NCI-H1417 (cell line): Measurements from ENCODE around the gene TLCD1.

Experiments
- DNase-seq, 3 experiments: peaks; one replicate each; lab custom pipeline; 2025; lab: John Stamatoyannopoulos, UW

TLCD1 gene

DNA sequence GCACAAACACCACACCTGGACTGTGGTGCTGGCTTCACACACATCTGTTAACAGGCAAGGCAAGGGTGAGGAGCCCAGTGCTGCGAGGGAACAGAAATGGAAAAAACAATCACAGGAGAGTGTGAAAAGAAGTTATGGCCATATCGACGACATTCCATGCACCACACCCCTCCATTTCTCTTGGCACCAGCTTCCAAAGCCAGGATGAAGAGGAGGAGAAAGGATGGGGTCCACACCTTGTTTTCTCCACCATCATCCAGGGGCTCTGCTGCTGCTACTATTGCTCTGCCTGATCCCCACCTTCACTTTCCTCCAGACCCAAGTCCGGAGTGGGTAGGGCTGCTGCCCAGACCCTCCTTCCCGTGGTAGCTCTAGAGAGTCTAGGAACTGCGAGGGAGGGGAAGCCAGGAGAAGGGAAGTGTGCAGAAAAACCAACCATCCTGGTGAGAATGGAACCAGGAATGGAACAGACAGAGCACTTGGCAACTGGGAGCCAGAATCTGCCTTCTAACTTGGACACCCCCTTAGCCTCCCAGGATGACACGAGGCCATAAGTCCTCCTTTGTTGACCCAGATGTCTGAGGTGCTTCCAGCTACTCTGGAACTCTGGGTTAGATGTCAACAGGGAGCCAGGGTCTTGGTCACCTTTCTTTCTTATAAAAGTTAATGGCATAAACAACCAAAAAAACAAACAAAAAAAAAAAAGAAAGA lies 13.2 kb downstream of the TLCD1 start:
- DNase-seq = no peak

DNA sequence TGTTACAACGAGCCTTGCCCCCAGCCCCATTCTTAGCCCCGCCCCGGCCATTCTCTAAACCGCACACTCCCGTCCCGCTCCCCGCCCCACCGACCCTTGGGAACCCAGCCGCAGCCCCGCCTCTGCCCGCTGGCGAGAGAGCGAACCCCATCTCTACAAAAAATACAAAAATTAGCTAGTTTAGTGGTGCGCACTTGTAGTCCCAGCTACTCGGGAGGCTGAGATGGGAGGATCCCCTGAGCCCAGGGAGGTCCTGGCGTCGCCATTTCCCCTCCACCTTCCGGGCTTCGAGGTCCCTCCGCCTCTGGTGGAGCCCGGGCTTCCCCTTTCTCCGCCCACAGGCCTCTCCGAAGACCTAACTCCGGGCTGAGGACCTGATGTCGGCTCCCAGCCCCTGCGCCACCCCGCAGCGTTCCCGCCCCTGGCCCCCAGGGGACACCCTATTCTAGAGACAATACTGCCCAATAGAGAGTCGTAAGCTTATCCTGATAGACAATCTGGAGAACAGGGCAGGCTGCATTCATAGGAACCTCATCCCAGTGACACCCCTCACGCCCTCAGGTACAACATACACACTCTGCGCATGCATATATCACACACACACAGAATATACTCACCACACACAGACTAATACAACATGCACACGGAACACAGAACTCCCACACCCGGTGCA lies 13.9 kb downstream of the TLCD1 start:
- no peak for DNase-seq

DNA sequence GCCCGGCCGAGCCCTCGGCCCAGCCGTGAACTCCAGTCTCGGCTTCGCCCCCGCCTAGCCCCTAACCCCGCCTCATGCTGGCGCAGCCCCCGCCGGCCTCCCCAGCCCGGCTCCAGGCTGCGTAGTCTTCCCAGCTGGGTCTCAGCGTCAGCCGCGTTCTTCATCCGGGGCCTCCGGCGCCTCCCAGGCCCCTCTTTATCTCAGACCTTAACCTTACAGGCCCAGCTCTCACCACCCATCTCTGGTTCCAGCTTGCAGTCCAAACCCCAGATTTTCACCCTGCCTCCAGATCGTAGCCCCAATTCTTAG lies 14.4 kb downstream of the TLCD1 start, which contains the start of gene PROCA1:
Gene PROCA1 (minus strand): TSS at position 166 of the 309 bp plus-strand sequence. CDS start 228 bp downstream, outside the sequence.
- DNase-seq = no peak

GRCh38 chr17:28710861-28711722 lies 14.9 kb downstream of the TLCD1 start:
- peak; percentile 88 to 96 (median 96) for DNase-seq

DNA sequence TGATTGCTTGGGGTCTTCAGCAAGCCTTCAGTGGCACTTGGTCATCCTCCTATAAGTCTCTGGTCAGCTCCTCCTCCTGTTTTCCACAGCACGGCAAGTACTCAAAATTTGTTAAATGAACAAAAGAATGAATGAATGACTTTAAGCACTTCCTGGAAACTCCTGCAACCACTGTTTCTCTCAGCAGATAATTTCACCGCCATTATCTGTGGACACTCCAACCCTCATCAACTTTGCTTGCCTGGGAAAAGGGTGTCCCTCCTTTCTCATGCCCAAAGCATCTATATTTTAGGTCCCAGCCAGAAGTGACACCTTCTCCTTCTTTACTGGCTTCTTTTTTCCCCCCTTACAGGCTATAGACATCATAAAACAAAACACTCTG lies 18.7 kb downstream of the TLCD1 start:
- DNase-seq = no peak

- no peak for DNase-seq
Measured at GRCh38 chr17:28706471-28707338, 19.3 kb downstream of the TLCD1 start.

- no peak for DNase-seq
Measured at GRCh38 chr17:28705728-28706334, 20.2 kb downstream of the TLCD1 start.

GRCh38 chr17:28705074-28705659 lies 20.9 kb downstream of the TLCD1 start:
- no peak for DNase-seq

DNA sequence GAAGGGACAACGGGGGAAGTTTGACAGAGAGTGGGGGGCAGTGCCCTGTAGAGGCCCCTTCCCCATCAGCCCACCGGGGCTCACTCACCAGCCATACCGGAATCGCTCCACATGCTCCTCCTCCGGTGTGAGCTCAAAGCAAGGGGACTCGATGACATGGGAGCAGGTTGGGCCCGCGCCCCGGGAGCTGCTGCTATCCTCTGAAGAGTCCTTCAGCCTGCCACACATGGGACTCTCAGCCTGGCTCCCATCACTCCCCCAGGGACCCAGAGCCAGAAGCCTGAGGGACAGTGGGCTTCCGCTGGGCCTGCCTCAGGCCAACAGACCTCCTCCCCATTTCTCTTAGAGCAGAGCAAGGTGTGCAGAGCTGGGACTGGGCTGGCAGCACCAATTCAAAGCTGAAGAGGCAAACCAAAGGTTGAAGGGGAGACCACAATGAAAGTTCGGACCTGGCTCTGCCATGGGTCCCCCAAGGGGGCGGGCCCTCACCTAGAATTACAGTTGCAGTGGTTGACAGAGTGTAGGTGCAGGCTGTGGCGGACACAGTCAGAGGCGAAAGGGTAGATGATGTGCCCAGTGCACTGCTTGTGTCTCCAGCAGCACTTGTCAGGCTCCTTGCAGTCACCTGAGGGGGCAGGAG lies 21.7 kb downstream of the TLCD1 start:
- no peak for DNase-seq

- no peak for DNase-seq
Measured at GRCh38 chr17:28703552-28704218, 22.3 kb downstream of the TLCD1 start.

DNA sequence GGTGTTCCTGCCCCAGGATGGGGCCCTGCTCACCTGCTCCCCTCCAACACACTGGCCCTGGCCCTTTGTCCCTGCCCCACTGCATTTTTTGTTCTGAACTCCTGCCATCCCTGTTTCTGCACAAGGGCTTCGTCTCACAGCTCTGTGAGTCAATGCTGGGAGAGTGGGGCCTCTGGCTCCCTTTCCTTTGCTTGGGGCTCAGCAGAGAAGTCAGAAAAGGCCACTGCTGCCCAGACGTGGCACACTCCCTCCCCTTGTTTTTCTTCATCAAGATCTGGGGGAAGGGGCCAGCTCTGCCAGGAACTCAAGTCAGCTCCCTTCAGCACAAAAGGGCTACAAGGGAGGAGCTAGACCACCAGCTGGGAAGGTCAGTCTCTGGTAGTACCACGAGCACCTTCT lies 23.3 kb downstream of the TLCD1 start:
- DNase-seq = no peak

DNA sequence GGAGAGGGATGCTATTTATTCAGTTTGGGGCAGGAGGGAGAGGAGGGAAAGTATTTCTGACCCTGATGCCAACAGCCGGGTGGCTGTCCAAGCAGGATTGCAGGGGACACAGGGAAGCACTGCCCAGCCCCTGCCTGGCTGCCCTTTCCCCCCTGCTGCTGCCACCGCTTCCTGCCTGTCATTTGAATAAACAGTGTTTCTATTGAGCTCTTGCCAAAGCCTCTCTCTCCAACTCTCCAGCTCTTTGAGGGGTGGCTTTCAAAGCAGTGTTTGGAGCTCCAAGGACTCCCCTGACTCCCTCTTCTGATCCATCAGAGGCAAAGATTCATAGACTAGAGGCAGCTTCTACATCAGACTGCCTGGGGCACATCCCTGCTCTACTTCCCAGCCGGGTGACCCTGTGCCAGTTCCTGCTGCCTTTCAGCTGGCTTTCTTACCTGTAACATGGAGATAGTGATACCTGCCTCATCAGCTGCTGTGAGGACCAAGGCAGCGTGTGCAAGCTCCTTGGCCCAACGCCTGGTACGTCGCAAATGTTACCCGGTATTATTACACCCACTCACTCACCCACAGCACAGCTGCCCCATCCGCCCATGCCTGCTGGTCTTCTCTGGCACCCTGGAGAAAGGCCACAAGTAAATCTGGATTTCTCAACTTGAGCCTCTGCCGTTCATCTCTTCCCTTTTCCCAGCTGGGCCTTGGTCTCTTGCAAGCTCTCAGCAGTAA lies 23.8 kb downstream of the TLCD1 start:
- no peak for DNase-seq

DNA sequence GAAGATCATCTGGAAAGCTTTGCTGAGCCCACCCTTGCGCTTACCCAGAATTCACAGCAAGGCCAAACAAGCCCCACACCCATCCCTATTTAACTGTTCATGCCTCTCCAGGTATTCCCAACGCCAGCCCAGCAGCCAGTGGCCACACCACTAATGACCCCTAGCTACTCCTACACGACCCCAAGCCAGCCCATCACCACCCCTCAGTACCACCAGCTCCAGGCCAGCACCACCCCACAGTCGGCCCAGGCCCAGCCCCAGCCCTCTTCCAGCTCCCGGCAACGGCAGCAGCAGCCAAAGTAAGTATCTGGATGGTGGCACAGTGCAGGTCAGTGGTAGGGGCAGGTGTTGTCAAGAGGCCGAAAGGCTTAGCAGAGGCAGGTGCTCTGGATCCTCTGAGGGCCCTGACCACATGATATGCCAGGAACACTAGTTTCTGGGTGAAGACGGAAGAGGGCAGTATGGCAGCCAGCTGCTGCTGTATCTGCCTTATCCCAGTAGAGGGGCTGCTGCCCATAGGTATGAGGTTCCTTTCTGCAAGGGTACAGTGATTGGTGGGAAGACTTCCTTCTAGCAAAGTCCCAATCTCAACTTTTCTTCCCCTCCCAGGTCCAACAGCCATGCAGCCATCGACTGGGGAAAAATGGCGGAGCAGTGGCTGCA lies 25.1 kb downstream of the TLCD1 start:
- no peak for DNase-seq

DNA sequence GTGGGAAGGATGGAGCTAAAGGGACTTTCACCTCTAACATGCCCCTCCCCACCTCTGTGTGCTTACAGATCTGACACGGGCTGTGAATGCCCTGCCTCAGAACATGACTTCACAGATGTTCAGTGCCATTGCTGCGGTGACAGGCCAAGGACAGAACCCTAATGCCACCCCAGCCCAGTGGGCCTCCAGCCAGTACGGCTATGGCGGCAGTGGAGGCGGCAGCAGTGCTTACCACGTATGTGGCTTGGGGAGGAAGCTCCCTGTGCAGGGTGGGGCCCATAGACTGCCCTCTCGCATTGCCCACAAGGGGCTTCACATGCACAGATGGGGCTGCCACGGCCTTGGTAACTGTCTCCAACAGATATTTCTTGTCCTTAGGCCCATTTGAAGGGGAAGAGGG lies 25.8 kb downstream of the TLCD1 start:
- no peak for DNase-seq

DNA sequence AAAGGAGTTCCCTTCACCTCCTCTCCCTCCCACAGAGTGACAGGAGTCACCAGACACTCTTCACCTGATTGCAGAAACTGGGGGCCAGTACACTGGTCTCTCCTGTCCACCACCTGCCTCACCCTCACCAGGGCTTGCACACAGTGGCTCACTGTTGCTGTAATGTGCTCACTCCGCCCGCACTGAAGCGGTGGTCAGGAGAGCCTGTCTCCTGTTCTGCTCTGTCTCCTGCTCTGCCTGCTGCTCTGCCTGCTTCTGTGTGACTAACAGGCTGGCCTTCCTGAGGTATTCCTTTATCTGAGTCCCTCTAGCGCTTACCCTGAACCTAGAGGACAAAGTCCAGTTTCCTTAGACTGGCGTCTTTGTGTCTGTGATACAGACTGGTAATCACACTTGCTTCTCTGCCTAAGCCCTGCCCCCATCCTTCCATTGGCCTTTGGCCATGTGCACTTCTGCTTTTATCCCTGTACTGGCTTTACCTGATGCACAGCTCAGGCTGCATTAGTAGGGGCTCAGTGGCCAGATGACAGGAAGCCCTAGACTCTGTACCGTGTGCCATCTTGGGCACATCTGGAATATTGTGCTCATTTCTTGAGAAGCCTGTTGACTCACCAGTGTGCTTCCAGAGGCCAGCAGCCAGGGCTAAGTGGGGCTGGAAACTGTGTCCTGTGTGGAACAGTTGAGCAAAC lies 27.6 kb downstream of the TLCD1 start:
- no peak for DNase-seq

- no peak for DNase-seq
Measured at GRCh38 chr17:28693869-28694268, 32.2 kb downstream of the TLCD1 start.

DNA sequence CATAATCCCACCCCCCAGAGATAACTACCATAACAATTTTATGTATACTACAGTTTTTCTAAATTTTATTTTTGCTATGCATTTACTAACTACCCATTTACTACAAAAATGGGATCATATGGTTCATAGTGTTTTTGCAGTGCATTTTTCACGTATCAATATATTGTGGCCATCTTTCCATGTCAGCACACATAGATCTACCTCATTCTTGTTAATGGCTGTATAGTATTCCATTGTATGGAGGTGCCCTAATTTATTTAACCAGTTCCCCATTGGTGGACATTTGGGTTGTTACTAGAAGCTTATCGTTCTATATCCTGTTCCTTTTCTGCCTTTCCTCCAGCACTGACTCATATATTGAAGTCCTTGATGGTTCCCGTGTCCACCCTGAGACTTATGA lies 37.0 kb downstream of the TLCD1 start:
- DNase-seq = no peak

- no peak for DNase-seq
Measured at GRCh38 chr17:28688481-28688880, 37.6 kb downstream of the TLCD1 start.
